Psoas muscle (tissue), 8 donors: ENCODE measurements around the gene SERP2. TPM values are rescaled to one million over a fixed set of nuclear protein-coding genes. Genes with fewer than 3 reads are reported as not detected.
A peak's percentile ranks its signal among the peaks of the same experiment; 100 is the strongest.

ENCODE experiments used
- ATAC-seq, 4 donors: fragments of 200-7000 bp; cut with Tn5 transposase; one replicate each; pipeline ENCODE4 v1.9.1; 2020; ENCODE audit warnings: moderate library complexity in 3 of 4, mild to moderate bottlenecking in 2 of 4
- DNase-seq, 2 donors: peaks; one replicate each; pipeline ENCODE4 v3.0.0-alpha.2; 2020
- H3K27ac ChIP-seq: fragments of 200-600 bp; one replicate; pipeline ENCODE4 v1.8.0; 2022
- H3K27me3 ChIP-seq, 3 donors: fragments of 200-600 bp in 1 of 3; one replicate each; pipeline versions ENCODE4 v1.6.1 to v1.8.0; 2013 to 2022; ENCODE audit warnings: low read length in 2 of 3, mild to moderate bottlenecking in 2 of 3, moderate library complexity in 1 of 3; ENCODE audit not compliant: insufficient read depth in 3 of 3
- H3K36me3 ChIP-seq, 2 donors: fragments of 200-600 bp in 1 of 2; one replicate each; pipeline versions ENCODE4 v1.6.1 to v1.8.0; 2013 to 2022; ENCODE audit warnings: low read depth in 1 of 2, mild to moderate bottlenecking in 1 of 2, moderate library complexity in 1 of 2; ENCODE audit not compliant: insufficient read depth in 1 of 2
- H3K4me1 ChIP-seq: fragments of 200-600 bp; one replicate; pipeline ENCODE4 v1.8.0; 2022
- H3K4me3 ChIP-seq: fragments of 200-600 bp; one replicate; pipeline ENCODE4 v1.8.0; 2022; ENCODE audit warnings: mild to moderate bottlenecking
- H3K9me3 ChIP-seq: fragments of 200-600 bp; one replicate; pipeline ENCODE4 v1.8.0; 2022
- CTCF ChIP-seq: fragments of 200-600 bp; IDR thresholded peaks from one replicate; pipeline ENCODE4 v1.8.0; 2022; ENCODE audit warnings: antibody characterized with exemption
- WGBS, 3 donors: extraction: QIAGEN DNeasy Blood & Tissue Kit; methylation state at CpG; one replicate each; pipeline versions ENCODE4 v1.1.6 to v1.1.7; 2013; 5-methylcytosine and 5-hydroxymethylcytosine counted together
- intact Hi-C, 2 donors: fragments of 100-400 bp; cut with DNase I; formaldehyde crosslinking; loops; one replicate each; pipeline versions ENCODE4 v1.11.0 to v1.14.2; 2022
- polyA plus RNA-seq, 3 donors: library from polyadenylated mRNA; stranded (reverse); fragments of 200-250 nt; gene quantifications; one replicate each; pipeline ENCODE4 v1.2.3, GENCODE V29; 2013
- total RNA-seq, 4 donors: library from RNA; stranded (reverse); fragmentation: NEBNext Ultra II Directional in 2 of 4; extraction: Animal tissue kit (Norgen Biotek cat#: 25700) in 2 of 4; gene quantifications; one replicate each; pipeline versions ENCODE4 v1.2.1 to v1.2.4, GENCODE V29; 2021 to 2023
- donor health status: healthy with polysubstance abuse.
- donor health status: DM: no; HTN: no; CAD: no; lungs with moderate emphysema.
- donor health status: Bipolar disorder and iron deficiency.
- donor health status: healthy.
- donor health status: DM: yes; HTN: yes; CAD: no.
- donor health status: DM: no; HTN: no; CAD: no.
- donor health status: DM: no; HTN: no; CAD: no.
- donor health status: DM: yes; HTN: yes; CAD: no.

The SERP2 gene
- total and polyA plus RNA-seq, 7 donors, result 0.57 to 1.8 (median 1.1) TPM

GRCh38 chr13:44397766-44398223 lies 24.2 kb downstream of the SERP2 start:
- TF ChIP-seq CTCF, result no peak
- peak overlapping the region; percentile 38 for H3K4me3 ChIP-seq
- H3K27ac ChIP-seq, result no peak overlapping the region
- H3K27me3 ChIP-seq, result no peaks in the 10 kb centered on the region
- H3K36me3 ChIP-seq, result no peaks in the 10 kb centered on the region
- H3K4me1 ChIP-seq, result peaks cover 2% of the 10 kb centered on the region
- H3K9me3 ChIP-seq, result no peaks in the 10 kb centered on the region
- intact Hi-C loops, result no loop called here
- no peak for ATAC-seq
- 86 to 90% (median 89%) methylated on average over 3 of the region's 3 CpGs for WGBS, 3 donors
- DNase-seq, result no peak

- TF ChIP-seq CTCF, result no peak
- DNase-seq (no peak), ATAC-seq (no peak)
- H3K4me3 ChIP-seq, result no peak overlapping the region
- no peaks in the 10 kb centered on the region for H3K36me3 ChIP-seq
- H3K4me1 ChIP-seq, result peaks cover 2% of the 10 kb centered on the region
- no peak overlapping the region for H3K27ac ChIP-seq
- no peaks in the 10 kb centered on the region for H3K9me3 ChIP-seq
- intact Hi-C loops, result no loop called here
- H3K27me3 ChIP-seq, result no peaks in the 10 kb centered on the region
- 80 to 83% (median 81%) methylated on average over 3 of the region's 3 CpGs for WGBS, 3 donors
These were observed 25.0 kb downstream of the SERP2 start for GRCh38 chr13:44398606-44399005.

GRCh38 chr13:44399074-44399473 lies 25.4 kb downstream of the SERP2 start:
- peaks cover 2% of the 10 kb centered on the region for H3K4me1 ChIP-seq
- intact Hi-C loops, result no loop called here
- 72 to 83% (median 74%) methylated on average over 3 of the region's 3 CpGs for WGBS, 3 donors
- no peak for ATAC-seq
- no peaks in the 10 kb centered on the region for H3K27me3 ChIP-seq
- H3K36me3 ChIP-seq, result no peaks in the 10 kb centered on the region
- no peak for TF ChIP-seq CTCF
- no peak overlapping the region for H3K27ac ChIP-seq
- H3K9me3 ChIP-seq, result no peaks in the 10 kb centered on the region
- no peak overlapping the region for H3K4me3 ChIP-seq
- no peak for DNase-seq

GRCh38 chr13:44400736-44401135 lies 27.1 kb downstream of the SERP2 start:
- no peak for TF ChIP-seq CTCF
- H3K36me3 ChIP-seq, result no peaks in the 10 kb centered on the region
- no peak overlapping the region for H3K4me3 ChIP-seq
- H3K27me3 ChIP-seq, result no peaks in the 10 kb centered on the region
- H3K4me1 ChIP-seq, result peaks cover 2% of the 10 kb centered on the region
- H3K9me3 ChIP-seq, result no peaks in the 10 kb centered on the region
- no peak overlapping the region for H3K27ac ChIP-seq
- ATAC-seq (no peak), DNase-seq (no peak)
- intact Hi-C loops, result no loop called here

GRCh38 chr13:44401577-44401976 lies 28.0 kb downstream of the SERP2 start:
- intact Hi-C loops, result no loop called here
- DNase-seq (no peak), ATAC-seq (no peak)
- Histone ChIP-seq H3K27ac (no peak overlapping the region), H3K9me3 (no peaks in the 10 kb centered on the region), H3K36me3 (no peaks in the 10 kb centered on the region), H3K27me3 (no peaks in the 10 kb centered on the region), H3K4me1 (peaks cover 2% of the 10 kb centered on the region), H3K4me3 (no peak overlapping the region)
- TF ChIP-seq CTCF, result no peak
- WGBS, 3 donors, result 50 to 76% (median 68%) methylated on average over 2 of the region's 2 CpGs
